ENCODE measurements around the gene ZNF467.

The ZNF467 gene

GRCh38 chr7:149727053-149727898 is 46.1 kb downstream of the ZNF467 start:
- no peak for DNase-seq (ENCODE audit: low read depth)

GRCh38 chr7:149725916-149726315 is 47.5 kb downstream of the ZNF467 start:
- no peak for DNase-seq (ENCODE audit: low read depth)

GRCh38 chr7:149725426-149725821 is 48.0 kb downstream of the ZNF467 start:
- no peak for DNase-seq (ENCODE audit: low read depth)

GRCh38 chr7:149724661-149725425 is 48.5 kb downstream of the ZNF467 start:
- no peak for DNase-seq (ENCODE audit: low read depth)

- no peak for DNase-seq (ENCODE audit: low read depth)
Observed at GRCh38 chr7:149723795-149724495, 49.4 kb downstream of the ZNF467 start.

- no peak for DNase-seq (ENCODE audit: low read depth)
Observed at GRCh38 chr7:149723082-149723767, 50.2 kb downstream of the ZNF467 start.

- DNase-seq (ENCODE audit: low read depth), result no peak
Observed at GRCh38 chr7:149722356-149722957, 50.9 kb downstream of the ZNF467 start.

GRCh38 chr7:149721084-149721601 is 52.2 kb downstream of the ZNF467 start:
- DNase-seq (ENCODE audit: low read depth), result no peak

- DNase-seq (ENCODE audit: low read depth), result no peak
Observed at GRCh38 chr7:149720372-149721083, 52.9 kb downstream of the ZNF467 start.

GRCh38 chr7:149719912-149720335 is 53.5 kb downstream of the ZNF467 start:
- DNase-seq (ENCODE audit: low read depth), result no peak

- DNase-seq (ENCODE audit: low read depth), result no peak
Observed at GRCh38 chr7:149719050-149719899, 54.1 kb downstream of the ZNF467 start.

GRCh38 chr7:149718730-149719049 is 54.7 kb downstream of the ZNF467 start:
- no peak for DNase-seq (ENCODE audit: low read depth)

GRCh38 chr7:149717481-149717880 is 55.9 kb downstream of the ZNF467 start:
- no peak for DNase-seq (ENCODE audit: low read depth)

- DNase-seq (ENCODE audit: low read depth), result no peak
Observed at GRCh38 chr7:149716932-149717307, 56.5 kb downstream of the ZNF467 start.

- no peak for DNase-seq (ENCODE audit: low read depth)
Observed at GRCh38 chr7:149716007-149716931, 57.1 kb downstream of the ZNF467 start.

GRCh38 chr7:149715476-149715875 is 57.9 kb downstream of the ZNF467 start:
- DNase-seq (ENCODE audit: low read depth), result no peak

GRCh38 chr7:149714910-149715471 is 58.4 kb downstream of the ZNF467 start:
- DNase-seq (ENCODE audit: low read depth), result no peak
